ENCODE data around the gene CYP4F8. TPM values are rescaled to one million over a fixed set of nuclear protein-coding genes. Genes with fewer than 3 reads are reported as not detected.

Gene CYP4F8
- total RNA-seq, 4 donors from 2014 or later = not detected

DNA sequence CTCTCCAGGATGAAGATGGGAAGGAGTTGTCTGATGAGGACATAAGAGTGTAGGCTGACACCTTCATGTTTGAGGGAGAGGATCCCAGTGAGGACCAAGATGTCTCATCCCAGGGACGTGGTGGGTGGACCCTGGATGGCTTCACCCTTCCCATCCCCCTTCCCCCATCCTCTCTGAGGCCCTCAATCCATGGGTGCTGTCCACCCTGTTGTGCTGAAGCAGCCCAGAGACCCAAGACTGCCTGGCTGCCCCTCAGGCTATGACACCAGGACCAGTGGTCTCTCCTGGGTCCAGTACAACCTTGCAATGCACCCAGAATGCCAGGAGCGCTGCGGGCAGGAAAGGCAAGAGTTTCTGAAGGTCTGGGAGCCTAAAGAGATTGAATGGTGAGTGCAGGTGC is 54.4 kb downstream of the CYP4F8 start:
- Histone ChIP-seq H3K36me3 (no peaks in the 10 kb centered on the region), H3K27ac (no peak overlapping the region), H3K27me3 (no peaks in the 10 kb centered on the region), H3K4me1 (peaks cover 0 to 6% of the 10 kb centered on the region in 2 donors), H3K4me3 (replicated peaks in 1 of 3) (no peak overlapping the region), H3K9me3 (no peaks in the 10 kb centered on the region)
- no peak for TF ChIP-seq POLR2A (IDR thresholded peaks at IDR 0.05)
- TF ChIP-seq CTCF (IDR thresholded peaks at IDR 0.05) = no peak
- no peak for DNase-seq
- intact Hi-C loops (cut with DNase I) = no loop called here
- WGBS, 2 donors = 20 to 67% methylated on average over 1 to 3 of the region's 3 CpGs

GRCh38 chr19:15669891-15670290 is 54.9 kb downstream of the CYP4F8 start:
- whole genome bisulfite sequencing, 2 donors = 63 to 73% methylated on average over 4 of the region's 4 CpGs
- intact Hi-C loops (cut with DNase I) = no loop called here
- no peak for TF ChIP-seq POLR2A (IDR thresholded peaks at IDR 0.05)
- TF ChIP-seq CTCF (IDR thresholded peaks at IDR 0.05) = no peak
- DNase-seq = no peak
- Histone ChIP-seq H3K9me3 (no peaks in the 10 kb centered on the region), H3K27ac (no peak overlapping the region), H3K4me1 (peaks cover 0 to 6% of the 10 kb centered on the region in 2 donors), H3K4me3 (replicated peaks in 1 of 3) (no peak overlapping the region), H3K27me3 (no peaks in the 10 kb centered on the region), H3K36me3 (no peaks in the 10 kb centered on the region)

DNA sequence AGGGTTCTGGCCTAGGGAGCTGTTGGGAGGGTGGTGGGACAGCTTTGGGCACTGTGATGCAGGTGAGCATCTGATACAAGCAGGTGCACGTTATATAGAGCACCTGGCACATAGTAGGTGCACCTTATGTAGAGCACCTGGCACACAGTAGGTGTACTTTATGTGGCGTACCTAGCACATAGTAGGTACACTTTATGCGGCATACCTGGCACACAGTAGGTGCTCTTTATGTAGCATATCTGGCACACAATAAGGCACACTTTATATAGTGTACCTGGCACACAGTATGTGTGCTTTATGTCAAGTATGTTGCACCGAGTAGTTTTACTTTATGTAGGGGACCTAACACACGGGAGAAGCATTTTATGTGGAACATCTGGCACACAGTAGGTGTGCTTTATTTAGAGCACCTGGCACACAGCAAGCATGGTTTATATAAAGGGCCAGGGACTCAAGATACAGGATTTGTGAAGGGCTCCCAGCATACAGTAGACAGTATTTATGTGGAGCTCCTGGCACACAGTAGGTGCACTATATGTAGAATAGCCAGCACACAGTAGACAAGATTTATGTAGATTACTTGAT is 56.3 kb downstream of the CYP4F8 start:
- TF ChIP-seq CTCF (IDR thresholded peaks at IDR 0.05) = no peak
- no peak for TF ChIP-seq POLR2A (IDR thresholded peaks at IDR 0.05)
- peaks cover 0 to 6% of the 10 kb centered on the region in 2 donors for H3K4me1 ChIP-seq
- no peaks in the 10 kb centered on the region for H3K27me3 ChIP-seq
- no peaks in the 10 kb centered on the region for H3K9me3 ChIP-seq
- DNase-seq = no peak
- WGBS, 2 donors = 59 to 74% methylated on average over 5 of the region's 5 CpGs
- no peaks in the 10 kb centered on the region for H3K36me3 ChIP-seq
- intact Hi-C loops (cut with DNase I) = no loop called here
- H3K27ac ChIP-seq = no peak overlapping the region
- H3K4me3 ChIP-seq (replicated peaks in 1 of 3) = no peak overlapping the region

DNA sequence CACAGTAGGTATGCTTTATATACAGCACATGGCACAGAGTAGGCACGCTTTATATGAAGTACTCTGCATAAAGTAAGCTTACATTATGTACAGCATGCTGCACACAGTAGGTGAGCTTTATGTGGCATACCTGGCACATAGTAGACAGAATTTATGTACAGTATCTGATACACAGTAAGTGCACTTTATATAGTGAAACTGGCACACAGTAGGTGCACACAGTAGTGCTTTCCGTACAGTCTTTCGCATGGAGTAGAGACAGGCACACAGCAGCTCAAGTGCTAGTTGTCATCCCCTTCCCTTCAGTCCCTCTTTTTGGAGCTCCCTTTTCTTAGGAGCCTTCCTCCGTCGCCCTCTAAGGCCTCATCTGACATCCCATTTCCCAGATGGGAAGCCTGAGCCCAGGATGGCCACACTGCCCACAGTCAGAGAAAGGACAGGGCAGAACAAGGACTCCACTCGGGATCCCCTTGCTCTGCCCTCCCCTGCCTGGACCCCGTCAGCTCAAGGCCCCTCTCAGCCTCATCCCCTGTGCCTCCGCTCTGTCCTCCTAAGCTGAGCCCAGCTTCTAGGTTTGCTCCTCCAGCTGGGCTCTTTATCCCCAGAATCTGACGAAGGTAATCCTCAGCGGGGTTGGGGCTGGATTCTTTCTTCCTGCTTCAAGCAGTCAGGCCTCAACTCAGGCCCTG is 57.0 kb downstream of the CYP4F8 start:
- 54% methylated on average over 10 of the region's 10 CpGs for WGBS, 2 donors
- H3K9me3 ChIP-seq = no peaks in the 10 kb centered on the region
- H3K27ac ChIP-seq = no peak overlapping the region
- H3K4me1 ChIP-seq = peaks cover 0 to 6% of the 10 kb centered on the region in 2 donors
- intact Hi-C loops (cut with DNase I) = no loop called here
- TF ChIP-seq CTCF (IDR thresholded peaks at IDR 0.05) = no peak
- no peak for TF ChIP-seq POLR2A (IDR thresholded peaks at IDR 0.05)
- H3K27me3 ChIP-seq = no peaks in the 10 kb centered on the region
- no peak for DNase-seq
- no peak overlapping the region for H3K4me3 ChIP-seq (replicated peaks in 1 of 3)
- H3K36me3 ChIP-seq = no peaks in the 10 kb centered on the region

DNA sequence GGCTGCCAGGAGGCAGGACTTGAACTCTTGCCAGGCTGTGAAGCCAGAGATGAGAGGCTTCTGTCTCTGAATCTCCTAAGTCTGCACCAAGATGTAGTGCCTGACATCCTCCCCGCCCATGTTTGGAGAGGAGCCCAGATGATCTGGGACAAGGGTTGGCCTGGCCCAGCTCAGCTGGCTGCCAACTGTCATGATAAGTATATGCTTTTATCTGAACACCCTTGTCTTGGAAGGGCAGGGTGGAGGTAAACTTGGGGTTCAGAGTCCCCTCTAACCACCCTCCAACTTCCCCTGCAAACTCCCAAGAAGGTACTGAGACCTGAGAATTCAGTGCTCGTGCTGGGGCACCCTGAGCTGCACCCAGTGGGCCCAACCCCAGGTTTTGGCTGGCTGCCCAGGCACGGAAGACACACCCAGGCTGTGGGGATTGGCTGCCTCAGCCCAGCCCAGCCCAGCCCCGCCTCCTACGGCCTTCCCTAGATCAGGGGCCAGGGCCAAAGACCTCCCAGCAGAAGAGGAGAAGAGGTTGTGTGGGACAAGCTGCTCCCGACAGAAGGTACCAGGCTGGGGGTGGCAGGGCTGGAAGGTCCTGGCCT is 57.7 kb downstream of the CYP4F8 start, which contains the start of gene CYP4F12:
CYP4F12 (plus strand) TSS at position 508 of the 596 bp plus-strand sequence. CDS start 443 bp downstream, outside the sequence.
- Histone ChIP-seq H3K27me3 (no peaks in the 10 kb centered on the region), H3K36me3 (no peaks in the 10 kb centered on the region), H3K4me1 (peaks cover 0 to 6% of the 10 kb centered on the region in 2 donors), H3K9me3 (no peaks in the 10 kb centered on the region), H3K4me3 (replicated peaks in 1 of 3) (no peak within 1 kb of the TSS), H3K27ac (no peak within 1 kb of the TSS)
- WGBS, 2 donors = 25 to 41% methylated on average over 6 of the region's 6 CpGs
- intact Hi-C loops (cut with DNase I) = no loop called here
- no peak for TF ChIP-seq POLR2A (IDR thresholded peaks at IDR 0.05)
- TF ChIP-seq CTCF (IDR thresholded peaks at IDR 0.05) = no peak
- DNase-seq = peak; percentile 32 to 45

Measured in thyroid gland (tissue), 4 donors.